ENCODE measurements around the gene KISS1.
A peak's percentile ranks its signal among the peaks of the same experiment; 100 is the strongest.

KISS1 gene

DNA sequence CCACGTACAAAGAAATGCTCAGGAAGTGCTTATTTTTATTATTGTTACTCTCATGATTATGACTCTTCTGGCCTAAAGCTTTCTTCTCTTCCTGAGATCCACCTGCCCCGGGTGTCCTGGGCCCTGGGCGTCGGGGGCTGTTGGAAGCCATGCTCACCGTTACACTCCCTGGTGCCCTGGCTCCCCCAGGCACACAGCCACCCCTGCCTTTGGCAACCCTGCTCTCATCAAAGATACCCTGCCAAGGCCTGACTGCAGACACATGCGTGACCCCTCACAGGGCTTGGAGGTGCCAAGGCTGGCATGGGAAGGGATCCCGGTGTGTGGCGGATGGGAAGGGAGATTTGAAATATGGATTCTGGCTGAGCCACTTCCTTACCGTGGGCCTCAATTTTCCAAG is 3.3 kb upstream of the KISS1 start:
- H3K27me3 ChIP-seq (ENCODE audit: control insufficient read depth, insufficient read depth, low read length) = no peaks in the 10 kb centered on the region

DNA sequence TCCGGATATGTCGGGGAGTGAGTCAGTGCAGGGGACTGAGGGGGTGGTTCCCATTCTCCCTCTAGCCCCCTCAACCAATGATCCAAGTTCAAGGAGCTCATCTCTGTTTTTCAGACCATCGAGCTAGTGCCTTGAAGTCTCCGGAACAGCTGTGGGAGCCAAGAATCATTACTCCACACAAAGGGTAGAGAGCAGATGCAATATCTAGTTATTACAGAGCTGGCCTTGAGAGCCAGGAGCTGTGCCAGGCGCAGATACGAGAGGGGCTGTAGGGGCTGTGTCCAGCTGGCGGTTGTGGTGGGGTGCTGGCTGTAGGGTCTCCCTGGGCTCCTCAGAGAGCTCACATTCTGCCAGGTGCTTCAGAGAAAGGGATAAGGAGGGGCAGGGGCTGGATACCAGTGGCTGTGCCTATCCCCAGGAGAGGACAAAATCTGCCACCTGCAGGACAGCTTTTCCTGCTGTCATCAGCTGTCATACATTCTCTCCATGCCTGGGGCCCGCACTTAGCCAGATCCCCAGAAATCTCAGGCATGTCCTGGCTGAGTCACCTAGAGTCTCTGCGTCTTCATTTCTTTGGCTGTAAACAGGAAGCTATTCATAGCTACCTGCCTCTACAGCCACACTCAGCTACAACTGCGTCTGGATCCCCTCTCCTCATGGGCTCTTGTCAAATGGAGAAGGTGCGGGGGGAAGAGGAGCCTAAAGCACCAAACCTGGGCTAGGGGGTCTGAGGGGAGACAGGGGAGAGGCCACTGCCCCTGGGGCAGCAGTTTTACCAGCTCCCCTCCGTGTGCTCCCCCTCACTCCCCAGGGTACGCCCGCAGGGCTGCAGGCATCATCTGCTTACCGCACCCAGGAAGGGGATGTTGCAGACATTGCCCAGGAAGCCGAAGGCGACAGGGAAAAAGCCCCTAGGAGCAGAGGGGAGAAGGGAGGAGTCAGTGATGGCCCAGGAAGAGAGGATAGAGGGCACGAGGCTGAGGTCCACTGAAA is 2.4 kb upstream of the KISS1 start:
- Histone ChIP-seq H3K9me3 (ENCODE audit: control insufficient read depth, insufficient read depth, low read length) (no peaks in the 10 kb centered on the region), H3K9ac (ENCODE audit: low read depth, low read length) (no peak overlapping the region), H3K4me1 (ENCODE audit: control insufficient read depth, insufficient read depth, low read length) (no peaks in the 10 kb centered on the region), H3K4me3 (ENCODE audit: low read depth, low read length) (no peak overlapping the region), H3K36me3 (ENCODE audit: control insufficient read depth, insufficient read depth, low read length) (no peaks in the 10 kb centered on the region), H3K27me3 (ENCODE audit: control insufficient read depth, insufficient read depth, low read length) (no peaks in the 10 kb centered on the region)

More for the DNA sequence above, 3.3 kb upstream of the KISS1 start:
- H3K9ac ChIP-seq (ENCODE audit: low read depth, low read length) = no peak overlapping the region
- no peaks in the 10 kb centered on the region for H3K9me3 ChIP-seq (ENCODE audit: control insufficient read depth, insufficient read depth, low read length)
- no peaks in the 10 kb centered on the region for H3K4me1 ChIP-seq (ENCODE audit: control insufficient read depth, insufficient read depth, low read length)
- no peaks in the 10 kb centered on the region for H3K36me3 ChIP-seq (ENCODE audit: control insufficient read depth, insufficient read depth, low read length)
- H3K4me3 ChIP-seq (ENCODE audit: low read depth, low read length) = no peak overlapping the region

DNA sequence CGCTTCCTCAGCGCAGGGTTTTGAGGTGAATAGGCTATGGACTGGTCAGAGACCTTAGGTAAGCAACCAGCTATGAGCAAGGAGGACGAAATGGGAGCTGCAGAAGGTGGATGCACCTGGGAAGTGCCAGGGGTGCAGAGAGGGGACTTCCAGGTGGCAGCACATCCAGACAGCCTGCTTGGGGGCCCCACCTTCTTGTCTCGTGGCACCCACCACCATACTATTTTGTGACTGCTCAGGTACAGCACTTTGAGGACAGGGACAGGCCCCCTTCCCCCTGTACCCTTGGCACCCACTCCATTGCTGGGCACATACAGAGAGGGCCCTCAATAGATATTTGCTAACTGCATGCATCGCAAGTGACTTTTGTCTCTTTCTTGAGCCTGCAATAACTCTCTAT is 777 bp upstream of the KISS1 start:
- H3K27me3 ChIP-seq (ENCODE audit: control insufficient read depth, insufficient read depth, low read length) = peaks cover 15% of the 10 kb centered on the region
- H3K4me3 ChIP-seq (ENCODE audit: low read depth, low read length) = no peak overlapping the region
- H3K9me3 ChIP-seq (ENCODE audit: control insufficient read depth, insufficient read depth, low read length) = no peaks in the 10 kb centered on the region
- H3K9ac ChIP-seq (ENCODE audit: low read depth, low read length) = peak overlapping the region; percentile 12
- H3K36me3 ChIP-seq (ENCODE audit: control insufficient read depth, insufficient read depth, low read length) = no peaks in the 10 kb centered on the region
- no peaks in the 10 kb centered on the region for H3K4me1 ChIP-seq (ENCODE audit: control insufficient read depth, insufficient read depth, low read length)

DNA sequence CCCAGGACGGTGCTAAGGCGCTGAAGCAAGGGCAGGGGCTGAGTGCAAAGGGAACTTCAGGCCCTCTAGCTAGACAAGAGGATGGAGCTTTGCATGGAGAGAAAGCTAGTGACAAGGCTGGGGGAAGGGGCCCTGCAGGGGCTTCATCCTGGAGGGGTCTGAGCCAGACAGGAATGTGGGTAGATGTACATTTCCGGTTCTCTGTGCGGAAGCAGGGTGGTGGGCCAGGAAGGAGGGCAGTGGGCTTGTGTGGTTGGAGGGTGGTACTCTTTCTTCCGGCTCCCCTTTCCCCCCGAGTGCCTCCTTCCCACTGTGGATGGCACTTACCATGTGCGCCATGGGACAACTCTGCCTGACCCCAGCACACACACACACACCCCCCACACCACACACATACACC is 1.5 kb downstream of the KISS1 start:
- peaks cover 3% of the 10 kb centered on the region for H3K4me1 ChIP-seq (ENCODE audit: control insufficient read depth, insufficient read depth, low read length)
- H3K9ac ChIP-seq (ENCODE audit: low read depth, low read length) = no peak overlapping the region
- H3K9me3 ChIP-seq (ENCODE audit: control insufficient read depth, insufficient read depth, low read length) = no peaks in the 10 kb centered on the region
- H3K27me3 ChIP-seq (ENCODE audit: control insufficient read depth, insufficient read depth, low read length) = peaks cover 34% of the 10 kb centered on the region
- no peaks in the 10 kb centered on the region for H3K36me3 ChIP-seq (ENCODE audit: control insufficient read depth, insufficient read depth, low read length)
- no peak overlapping the region for H3K4me3 ChIP-seq (ENCODE audit: low read depth, low read length)

DNA sequence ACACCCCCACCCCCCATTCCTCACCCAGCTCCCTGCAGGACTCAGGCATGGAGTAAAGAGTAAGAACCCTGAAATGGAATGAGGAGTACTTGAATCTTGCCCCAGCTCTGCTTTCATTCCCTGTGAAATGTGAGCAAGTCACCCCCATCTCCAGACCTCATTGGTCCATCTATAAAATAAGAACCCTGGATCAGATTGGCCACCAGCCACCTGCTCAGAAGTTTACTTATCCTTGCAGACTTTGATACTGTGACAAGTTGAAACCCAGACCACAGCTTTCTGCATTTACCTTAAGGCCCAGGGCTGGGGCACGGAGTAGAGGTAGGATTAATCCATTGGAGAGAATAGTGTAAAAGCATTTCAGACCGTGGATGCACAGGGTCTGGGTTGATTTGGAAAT is 2.2 kb downstream of the KISS1 start:
- H3K4me3 ChIP-seq (ENCODE audit: low read depth, low read length) = no peak overlapping the region
- H3K36me3 ChIP-seq (ENCODE audit: control insufficient read depth, insufficient read depth, low read length) = no peaks in the 10 kb centered on the region
- no peak overlapping the region for H3K9ac ChIP-seq (ENCODE audit: low read depth, low read length)
- H3K9me3 ChIP-seq (ENCODE audit: control insufficient read depth, insufficient read depth, low read length) = no peaks in the 10 kb centered on the region
- peaks cover 41% of the 10 kb centered on the region for H3K27me3 ChIP-seq (ENCODE audit: control insufficient read depth, insufficient read depth, low read length)
- peaks cover 3% of the 10 kb centered on the region for H3K4me1 ChIP-seq (ENCODE audit: control insufficient read depth, insufficient read depth, low read length)

DNA sequence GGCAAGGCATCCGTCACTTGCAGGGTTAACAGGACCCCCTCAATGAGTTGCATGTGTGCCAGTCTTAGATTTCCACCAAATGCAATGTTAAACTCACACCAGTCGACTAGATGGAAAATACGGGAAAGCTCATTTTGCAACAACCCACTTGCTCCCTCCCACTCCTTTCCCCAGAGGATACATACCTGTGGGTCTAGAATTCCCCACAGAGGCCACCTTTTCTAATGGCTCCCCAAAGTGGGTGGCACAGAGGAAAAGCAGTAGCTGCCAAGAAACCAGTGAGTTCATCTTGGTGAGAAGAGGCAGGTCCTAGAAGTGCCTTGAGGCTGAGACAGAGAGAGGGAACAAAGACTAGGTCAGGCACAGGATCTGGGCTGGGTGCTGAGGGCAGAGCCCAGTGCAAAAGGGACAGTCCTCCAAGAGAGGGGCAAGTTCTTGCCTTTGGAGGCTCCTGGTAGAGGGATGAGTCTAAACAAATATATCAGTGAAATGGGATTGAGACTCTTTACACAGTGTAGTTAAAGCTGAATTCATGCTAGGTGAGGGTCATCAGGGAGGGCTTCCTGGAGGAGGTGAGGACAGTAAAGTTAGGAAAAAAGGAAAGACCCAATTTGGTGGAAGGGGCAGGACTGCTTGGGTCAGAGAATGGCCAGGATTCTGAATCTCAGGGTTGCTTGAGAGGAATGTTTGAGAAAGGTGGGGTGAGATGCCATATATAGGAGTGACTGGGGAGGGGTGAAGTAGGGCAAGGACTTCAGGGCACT is 3.5 kb downstream of the KISS1 start:
- peaks cover 53% of the 10 kb centered on the region for H3K27me3 ChIP-seq (ENCODE audit: control insufficient read depth, insufficient read depth, low read length)
- no peak overlapping the region for H3K4me3 ChIP-seq (ENCODE audit: low read depth, low read length)
- no peaks in the 10 kb centered on the region for H3K9me3 ChIP-seq (ENCODE audit: control insufficient read depth, insufficient read depth, low read length)
- no peaks in the 10 kb centered on the region for H3K36me3 ChIP-seq (ENCODE audit: control insufficient read depth, insufficient read depth, low read length)
- peaks cover 3% of the 10 kb centered on the region for H3K4me1 ChIP-seq (ENCODE audit: control insufficient read depth, insufficient read depth, low read length)
- no peak overlapping the region for H3K9ac ChIP-seq (ENCODE audit: low read depth, low read length)

DNA sequence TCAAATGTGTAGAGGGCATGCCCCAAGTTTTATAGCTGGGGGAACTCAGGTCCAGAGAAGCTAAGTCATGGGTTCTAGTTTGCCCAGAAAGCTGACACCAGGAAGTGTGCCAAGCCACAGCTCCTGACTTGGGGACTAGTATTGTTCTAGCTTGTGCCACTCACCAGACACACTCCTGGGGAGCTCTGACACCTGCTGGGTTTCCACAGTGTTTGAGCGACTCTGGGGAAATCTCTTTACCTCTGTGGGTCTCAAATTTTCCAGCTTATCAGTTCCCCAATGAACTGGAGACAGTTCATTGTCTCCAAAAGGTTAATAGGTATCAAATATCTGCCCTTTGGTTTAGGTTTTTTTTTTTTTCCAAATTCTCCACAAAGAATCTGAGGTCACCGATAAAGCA is 4.2 kb downstream of the KISS1 start:
- Histone ChIP-seq H3K27me3 (ENCODE audit: control insufficient read depth, insufficient read depth, low read length) (peaks cover 60% of the 10 kb centered on the region), H3K9me3 (ENCODE audit: control insufficient read depth, insufficient read depth, low read length) (no peaks in the 10 kb centered on the region), H3K4me3 (ENCODE audit: low read depth, low read length) (no peak overlapping the region), H3K9ac (ENCODE audit: low read depth, low read length) (no peak overlapping the region), H3K4me1 (ENCODE audit: control insufficient read depth, insufficient read depth, low read length) (peaks cover 3% of the 10 kb centered on the region), H3K36me3 (ENCODE audit: control insufficient read depth, insufficient read depth, low read length) (no peaks in the 10 kb centered on the region)

DNA sequence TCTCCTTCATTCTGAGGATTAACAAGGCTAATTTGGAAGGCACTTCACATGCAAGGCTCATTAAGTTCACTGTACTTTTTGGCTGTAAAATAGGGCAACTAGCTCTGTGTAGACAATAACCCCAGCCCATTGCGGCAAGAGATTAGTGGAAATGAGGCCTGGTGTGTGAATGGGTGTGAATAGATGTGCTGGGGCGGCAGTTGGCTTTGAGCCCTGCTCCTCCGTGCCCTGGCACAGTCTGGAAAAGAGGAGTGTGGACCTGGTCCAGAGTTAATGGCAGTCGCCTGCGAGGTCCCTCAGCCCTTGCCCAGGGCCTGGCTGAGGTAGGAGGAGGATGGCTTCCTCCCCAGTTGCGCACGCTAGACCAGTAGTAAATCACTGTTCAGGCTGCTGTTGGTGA is 4.8 kb downstream of the KISS1 start:
- Histone ChIP-seq H3K9me3 (ENCODE audit: control insufficient read depth, insufficient read depth, low read length) (no peaks in the 10 kb centered on the region), H3K4me1 (ENCODE audit: control insufficient read depth, insufficient read depth, low read length) (peaks cover 3% of the 10 kb centered on the region), H3K27me3 (ENCODE audit: control insufficient read depth, insufficient read depth, low read length) (peaks cover 62% of the 10 kb centered on the region), H3K4me3 (ENCODE audit: low read depth, low read length) (no peak overlapping the region), H3K36me3 (ENCODE audit: control insufficient read depth, insufficient read depth, low read length) (no peaks in the 10 kb centered on the region), H3K9ac (ENCODE audit: low read depth, low read length) (no peak overlapping the region)

DNA sequence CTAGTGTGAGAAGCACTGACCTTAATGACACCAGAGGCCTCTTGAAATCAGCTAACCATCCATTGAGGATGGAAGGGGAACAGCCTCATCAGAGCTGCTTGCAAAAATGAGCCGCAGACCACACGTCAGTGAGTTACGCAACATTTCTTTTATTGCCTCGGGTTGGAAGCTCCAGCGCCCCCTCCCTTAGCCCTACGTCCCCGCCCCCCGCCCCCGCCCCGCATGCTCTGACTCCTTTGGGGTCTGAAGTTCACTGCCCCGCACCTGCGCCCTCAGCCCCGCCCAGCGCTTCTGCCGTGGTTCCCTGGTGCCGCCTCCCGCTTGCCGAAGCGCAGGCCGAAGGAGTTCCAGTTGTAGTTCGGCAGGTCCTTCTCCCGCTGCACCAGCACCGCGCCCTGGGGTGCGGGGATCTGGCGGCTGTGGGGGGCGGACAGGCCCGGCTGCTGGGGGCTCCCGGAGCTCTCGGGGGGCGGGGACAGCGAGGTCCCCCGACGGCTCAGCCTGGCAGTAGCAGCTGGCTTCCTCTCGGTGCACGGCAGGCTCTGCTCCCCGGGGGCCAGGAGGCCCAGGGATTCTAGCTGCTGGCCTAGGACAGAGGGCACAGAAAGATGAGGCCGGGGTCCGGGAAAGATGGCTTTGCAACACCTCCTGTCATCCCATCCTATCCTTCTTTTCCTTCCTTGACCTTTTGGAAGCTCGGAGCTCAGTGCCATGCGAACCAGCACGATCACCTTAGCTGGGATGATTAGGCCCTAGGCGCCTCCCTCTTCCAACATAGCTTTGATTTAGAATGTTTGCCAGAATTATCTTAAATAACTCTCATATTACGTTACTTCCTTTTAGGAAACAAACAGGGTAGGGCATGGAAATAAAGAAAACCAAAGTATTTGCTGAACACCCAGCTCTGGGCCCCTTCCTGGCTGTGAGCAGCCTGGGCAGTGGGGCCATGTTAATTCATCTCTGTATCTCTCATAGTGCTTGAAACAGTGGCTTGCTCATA is 5.8 kb downstream of the KISS1 start:
- no peaks in the 10 kb centered on the region for H3K9me3 ChIP-seq (ENCODE audit: control insufficient read depth, insufficient read depth, low read length)
- no peak overlapping the region for H3K9ac ChIP-seq (ENCODE audit: low read depth, low read length)
- no peaks in the 10 kb centered on the region for H3K36me3 ChIP-seq (ENCODE audit: control insufficient read depth, insufficient read depth, low read length)
- H3K4me1 ChIP-seq (ENCODE audit: control insufficient read depth, insufficient read depth, low read length) = peaks cover 3% of the 10 kb centered on the region
- peak overlapping the region; percentile 41 for H3K4me3 ChIP-seq (ENCODE audit: low read depth, low read length)
- peaks cover 62% of the 10 kb centered on the region for H3K27me3 ChIP-seq (ENCODE audit: control insufficient read depth, insufficient read depth, low read length)

DNA sequence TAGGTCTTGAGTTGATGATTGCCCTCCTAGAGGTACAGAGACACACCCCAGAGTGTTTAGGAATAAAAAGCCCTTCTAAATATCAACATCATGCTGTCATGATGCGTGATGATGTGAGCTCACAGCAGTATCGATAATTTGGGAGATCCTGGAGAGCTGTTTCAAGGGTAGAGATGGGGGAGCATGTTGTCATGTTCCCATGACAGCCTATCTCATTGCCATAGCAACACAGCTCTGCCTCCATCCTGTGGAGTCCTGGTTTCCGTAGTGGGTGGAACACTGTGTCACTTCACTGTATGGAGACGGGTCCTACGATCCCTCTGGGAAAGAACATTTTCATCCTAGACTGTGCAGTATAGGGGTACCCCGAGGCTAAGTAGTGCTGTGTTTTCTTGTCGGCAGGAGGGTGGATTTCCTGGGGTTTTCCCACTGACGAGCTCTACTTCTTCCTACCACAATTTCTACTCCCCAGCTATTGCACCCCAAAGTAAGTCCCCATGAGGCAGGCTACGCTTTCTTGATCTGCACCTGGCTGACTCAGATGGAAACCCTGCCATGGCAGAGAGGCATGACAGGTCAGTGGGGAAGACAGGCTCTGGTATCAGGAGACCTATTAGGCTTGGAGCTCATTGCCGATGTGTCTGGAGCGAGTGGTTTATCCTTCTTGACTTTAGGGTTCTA is 7.2 kb downstream of the KISS1 start:
- no peaks in the 10 kb centered on the region for H3K9me3 ChIP-seq (ENCODE audit: control insufficient read depth, insufficient read depth, low read length)
- H3K27me3 ChIP-seq (ENCODE audit: control insufficient read depth, insufficient read depth, low read length) = peaks cover 62% of the 10 kb centered on the region
- no peaks in the 10 kb centered on the region for H3K36me3 ChIP-seq (ENCODE audit: control insufficient read depth, insufficient read depth, low read length)
- peaks cover 3% of the 10 kb centered on the region for H3K4me1 ChIP-seq (ENCODE audit: control insufficient read depth, insufficient read depth, low read length)
- H3K9ac ChIP-seq (ENCODE audit: low read depth, low read length) = no peak overlapping the region
- no peak overlapping the region for H3K4me3 ChIP-seq (ENCODE audit: low read depth, low read length)

DNA sequence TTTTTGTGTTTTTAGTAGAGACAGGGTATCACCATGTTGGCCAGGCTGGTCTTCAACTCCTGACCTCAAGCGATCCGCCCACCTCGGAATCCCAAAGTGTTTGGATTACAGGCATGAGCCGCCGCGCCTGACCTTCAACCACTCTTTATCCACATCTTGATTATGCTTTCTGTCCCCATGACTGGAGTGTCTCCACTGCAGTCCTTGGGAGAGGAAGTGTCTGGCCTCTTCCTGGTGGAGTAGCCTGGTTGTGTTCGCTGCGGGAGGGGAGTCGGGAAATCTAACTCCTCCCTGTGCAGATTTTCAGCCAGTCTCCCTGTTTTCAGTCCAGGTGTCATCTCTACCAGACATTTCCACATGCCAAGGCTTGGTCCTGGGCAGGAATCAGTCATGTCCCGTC is 9.7 kb downstream of the KISS1 start:
- peaks cover 3% of the 10 kb centered on the region for H3K4me1 ChIP-seq (ENCODE audit: control insufficient read depth, insufficient read depth, low read length)
- H3K36me3 ChIP-seq (ENCODE audit: control insufficient read depth, insufficient read depth, low read length) = no peaks in the 10 kb centered on the region
- H3K9ac ChIP-seq (ENCODE audit: low read depth, low read length) = no peak overlapping the region
- H3K9me3 ChIP-seq (ENCODE audit: control insufficient read depth, insufficient read depth, low read length) = no peaks in the 10 kb centered on the region
- H3K4me3 ChIP-seq (ENCODE audit: low read depth, low read length) = no peak overlapping the region
- peaks cover 43% of the 10 kb centered on the region for H3K27me3 ChIP-seq (ENCODE audit: control insufficient read depth, insufficient read depth, low read length)
